BLaER1 treated with 17β-estradiol and CSF1 and Interleukin-3, amounts not matched to agents 10 nM and 100 nM (cell line): Measurements from ENCODE around the gene DGCR6.
"Not testable (repeated sequence)": the region's sequence is repeated elsewhere in the genome, so short reads cannot be mapped to it uniquely, and the experiment has no call there.

ENCODE experiments used
- H3K27ac ChIP-seq, 11 experiments: shearing (Covaris generic); formaldehyde crosslinking; 2 replicates each; pipeline ENCODE4 v1.8.1; 2022
- H3K27me3 ChIP-seq, 11 experiments: shearing (Covaris generic); formaldehyde crosslinking; 2 replicates each; pipeline ENCODE4 v1.8.1; 2022
- H3K36me3 ChIP-seq, 11 experiments: shearing (Covaris generic); formaldehyde crosslinking; 2 replicates each; pipeline ENCODE4 v1.8.1; 2022
- H3K4me1 ChIP-seq, 10 experiments: shearing (Covaris generic); formaldehyde crosslinking; 2 replicates each; pipeline ENCODE4 v1.8.1; 2022
- H3K4me2 ChIP-seq, 11 experiments: shearing (Covaris generic); formaldehyde crosslinking; 2 replicates each; pipeline ENCODE4 v1.8.1; 2022
- H3K4me3 ChIP-seq, 10 experiments: shearing (Covaris generic); formaldehyde crosslinking; 2 replicates each; pipeline ENCODE4 v1.8.1; 2022
- H3K9ac ChIP-seq, 11 experiments: shearing (Covaris generic); formaldehyde crosslinking; 2 replicates each; pipeline ENCODE4 v1.8.1; 2022
- H3K9me3 ChIP-seq, 11 experiments: shearing (Covaris generic); formaldehyde crosslinking; replicated peaks in 1 of 11; 2 replicates each; pipeline ENCODE4 v1.8.1; 2022
- H4K20me1 ChIP-seq, 11 experiments: shearing (Covaris generic); formaldehyde crosslinking; 2 replicates each; pipeline ENCODE4 v1.8.1; 2022
- Cebpa-rat ChIP-seq, 11 experiments: shearing (Covaris generic); IDR thresholded peaks; 2 replicates each; pipeline ENCODE4 v1.8.1; 2022

The DGCR6 gene

DNA sequence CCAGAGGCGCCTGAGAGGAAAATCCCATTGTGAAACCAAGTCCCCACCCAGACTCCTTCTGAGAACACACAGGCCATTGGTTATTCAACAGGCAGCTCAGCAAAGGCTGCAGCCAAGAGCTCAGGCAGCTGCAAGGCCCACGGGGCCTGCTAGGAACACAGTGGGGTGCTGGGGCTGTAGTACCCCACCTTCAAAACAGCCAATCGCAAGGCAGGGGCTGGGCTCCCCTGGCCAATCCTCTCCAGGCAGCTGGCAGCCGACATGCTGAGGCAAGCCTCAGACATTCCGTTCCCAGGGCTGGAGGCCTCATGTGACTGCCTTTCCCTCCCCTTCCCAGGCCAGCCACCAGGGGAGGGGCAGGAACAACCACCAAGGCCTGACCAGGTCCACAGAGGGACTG, 23.3 kb downstream of the DGCR6 start:
- no peaks in the 10 kb centered on the region for H4K20me1 ChIP-seq
- no peaks in the 10 kb centered on the region for H3K9me3 ChIP-seq
- H3K36me3 ChIP-seq: no peaks in the 10 kb centered on the region
- no peak for TF ChIP-seq Cebpa-rat (IDR thresholded peaks at IDR 0.05)
- H3K4me1 ChIP-seq: no peaks in the 10 kb centered on the region
- no peaks in the 10 kb centered on the region for H3K27me3 ChIP-seq
- H3K27ac ChIP-seq: no peak overlapping the region
- no peak overlapping the region for H3K4me2 ChIP-seq
- H3K4me3 ChIP-seq: no peak overlapping the region
- no peak overlapping the region for H3K9ac ChIP-seq

DNA sequence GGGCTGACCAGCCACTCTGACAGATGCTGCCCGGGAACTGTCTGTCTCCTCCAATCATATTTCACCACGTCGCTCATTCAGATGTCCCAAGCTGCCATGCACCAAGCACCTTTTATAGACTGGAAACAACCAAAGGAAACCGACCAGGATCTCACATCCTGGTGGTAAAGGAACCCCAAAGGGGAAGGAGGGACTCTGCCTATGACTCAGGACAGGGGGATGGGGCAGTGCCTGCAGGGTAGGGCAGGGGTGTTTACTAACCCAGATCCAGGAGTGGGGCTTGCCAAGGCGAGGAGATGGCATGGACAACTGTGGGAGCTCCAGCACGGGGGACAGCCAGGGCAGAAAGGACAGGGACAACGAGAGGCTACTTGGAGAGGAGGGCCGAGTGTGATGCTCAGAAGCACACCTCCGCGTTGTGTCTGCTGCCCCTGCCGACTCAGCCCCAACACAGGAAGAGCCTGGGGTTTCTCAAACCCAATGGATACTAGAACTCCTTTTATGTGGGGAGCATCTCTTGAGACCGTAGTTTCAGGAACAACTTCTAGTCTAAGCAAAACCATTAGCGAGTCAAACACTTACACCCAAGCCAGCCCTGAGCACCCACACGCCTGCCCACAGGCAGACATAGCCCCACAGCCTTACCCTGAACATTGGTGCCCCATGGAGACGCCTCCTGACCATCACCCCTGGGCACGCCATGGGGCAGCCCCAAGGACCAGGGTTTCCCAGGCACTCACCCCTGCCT, 26.0 kb downstream of the DGCR6 start:
- H3K9me3 ChIP-seq: no peaks in the 10 kb centered on the region
- no peak for TF ChIP-seq Cebpa-rat (IDR thresholded peaks at IDR 0.05)
- H3K36me3 ChIP-seq: no peaks in the 10 kb centered on the region
- no peak overlapping the region for H3K9ac ChIP-seq
- H3K4me3 ChIP-seq: no peak overlapping the region
- H3K4me2 ChIP-seq: no peak overlapping the region
- no peaks in the 10 kb centered on the region for H4K20me1 ChIP-seq
- H3K27me3 ChIP-seq: no peaks in the 10 kb centered on the region
- no peaks in the 10 kb centered on the region for H3K4me1 ChIP-seq
- H3K27ac ChIP-seq: no peak overlapping the region

DNA sequence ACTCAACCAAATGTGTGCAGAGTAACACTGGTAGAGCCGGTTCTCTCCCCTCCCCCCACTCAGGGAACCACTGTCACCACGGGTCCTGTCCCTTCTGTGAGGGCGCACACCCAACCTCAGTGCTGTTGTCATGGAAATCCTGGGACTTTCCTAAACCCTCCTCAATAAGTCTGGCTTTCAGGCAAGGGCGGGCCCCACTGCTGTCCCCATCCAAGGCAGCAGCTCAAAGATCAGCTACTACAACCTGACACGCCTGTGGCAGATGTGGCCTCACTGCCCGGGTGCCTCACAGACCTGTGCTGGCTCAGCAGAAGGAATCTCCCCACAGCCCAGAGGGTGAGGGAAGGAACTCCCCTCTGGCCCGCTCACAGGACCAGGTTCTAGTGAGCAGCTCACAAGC, 27.8 kb downstream of the DGCR6 start:
- TF ChIP-seq Cebpa-rat (IDR thresholded peaks at IDR 0.05): no peak
- no peaks in the 10 kb centered on the region for H3K36me3 ChIP-seq
- no peak overlapping the region for H3K4me3 ChIP-seq

DNA sequence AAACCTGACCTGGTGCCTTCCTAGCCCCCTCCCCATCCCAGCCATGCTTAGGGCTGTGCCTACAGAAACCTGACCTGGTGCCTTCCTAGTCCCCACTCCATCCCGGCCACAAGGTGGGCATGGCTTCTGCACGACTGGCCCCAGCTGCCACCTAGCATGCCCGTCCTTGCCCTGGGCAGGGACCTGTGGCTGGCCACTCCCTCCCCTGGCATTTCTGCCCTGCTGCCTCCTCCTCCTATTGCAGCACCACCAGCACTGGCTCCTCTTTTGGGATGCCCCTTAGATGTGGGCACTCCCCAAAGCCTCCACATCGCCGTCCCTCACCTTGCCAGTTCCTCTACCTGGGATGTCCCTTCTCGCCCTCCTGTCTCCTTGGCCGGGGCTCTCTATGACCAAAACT, 28.6 kb downstream of the DGCR6 start:
- H3K4me2 ChIP-seq, H4K20me1 ChIP-seq, H3K4me1 ChIP-seq, H3K36me3 ChIP-seq, H3K4me3 ChIP-seq, H3K27me3 ChIP-seq, H3K9me3 ChIP-seq, H3K9ac ChIP-seq, H3K27ac ChIP-seq: not testable (repeated sequence)

More for the DNA sequence above, 27.8 kb downstream of the DGCR6 start:
- H3K9me3 ChIP-seq: no peaks in the 10 kb centered on the region
- H3K4me1 ChIP-seq: no peaks in the 10 kb centered on the region
- H3K4me2 ChIP-seq: no peak overlapping the region
- H3K27ac ChIP-seq: no peak overlapping the region
- no peaks in the 10 kb centered on the region for H4K20me1 ChIP-seq
- no peaks in the 10 kb centered on the region for H3K27me3 ChIP-seq
- no peak overlapping the region for H3K9ac ChIP-seq

DNA sequence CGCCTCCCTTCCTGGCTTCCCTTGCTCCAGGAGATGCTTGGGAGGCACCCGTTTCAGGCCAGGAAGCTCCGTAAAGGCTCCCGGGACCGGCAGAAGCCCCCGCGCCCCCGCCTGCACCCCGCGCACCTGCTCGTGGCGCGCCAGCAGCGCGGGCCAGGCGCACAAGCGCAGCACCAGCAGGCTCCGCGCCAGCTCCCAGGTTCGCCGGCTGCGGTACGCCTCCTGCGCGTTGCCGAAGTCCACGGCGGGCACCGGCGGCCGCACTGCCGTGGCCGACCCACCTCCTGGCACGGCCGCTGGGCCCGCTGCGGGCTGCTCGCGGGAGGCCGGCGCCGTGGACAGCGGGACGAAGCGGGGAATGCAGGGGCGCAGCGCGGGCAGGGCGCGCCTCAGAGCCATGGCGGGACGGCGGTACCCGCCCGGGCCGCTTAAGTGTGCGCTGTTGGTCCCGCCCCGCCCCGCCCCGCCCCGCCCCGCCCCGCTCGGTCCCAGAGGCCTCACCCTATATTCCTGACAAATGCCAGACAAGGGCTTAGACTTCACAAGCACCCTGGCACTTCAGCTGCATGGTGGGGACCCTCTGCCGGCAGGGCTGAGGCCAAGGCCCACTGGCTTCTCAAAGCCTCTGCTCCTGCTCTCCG, 29.9 kb downstream of the DGCR6 start, which contains the start of gene PRODH:
TSS of gene PRODH (minus strand) at position 405 of the 641 bp plus-strand sequence. CDS start at position 399, 6 bp downstream.
- no peaks in the 10 kb centered on the region for H3K4me1 ChIP-seq
- H3K4me2 ChIP-seq: no peak within 1 kb of the TSS

DNA sequence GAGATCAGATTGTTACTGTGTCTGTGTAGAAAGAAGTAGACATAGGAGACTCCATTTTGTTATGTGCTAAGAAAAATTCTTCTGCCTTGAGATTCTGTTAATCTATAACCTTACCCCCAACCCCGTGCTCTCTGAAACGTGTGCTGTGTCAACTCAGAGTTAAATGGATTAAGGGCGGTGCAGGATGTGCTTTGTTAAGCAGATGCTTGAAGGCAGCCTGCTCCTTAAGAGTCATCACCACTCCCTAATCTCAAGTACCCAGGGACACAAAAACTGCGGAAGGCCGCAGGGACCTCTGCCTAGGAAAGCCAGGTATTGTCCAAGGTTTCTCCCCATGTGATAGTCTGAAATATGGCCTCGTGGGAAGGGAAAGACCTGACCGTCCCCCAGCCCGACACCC, 32.6 kb downstream of the DGCR6 start:
- H4K20me1 ChIP-seq, H3K4me2 ChIP-seq, H3K36me3 ChIP-seq, H3K9ac ChIP-seq, H3K4me1 ChIP-seq, H3K27me3 ChIP-seq, H3K9me3 ChIP-seq, H3K27ac ChIP-seq, H3K4me3 ChIP-seq: not testable (repeated sequence)

More for the DNA sequence above, 29.9 kb downstream of the DGCR6 start, which contains the start of gene PRODH:
- Histone ChIP-seq H3K27me3 (no peaks in the 10 kb centered on the region), H3K9ac (no peak within 1 kb of the TSS), H3K9me3 (no peaks in the 10 kb centered on the region), H3K4me3 (no peak within 1 kb of the TSS), H3K27ac (no peak within 1 kb of the TSS), H4K20me1 (no peaks in the 10 kb centered on the region), H3K36me3 (no peaks in the 10 kb centered on the region)
- TF ChIP-seq Cebpa-rat (IDR thresholded peaks at IDR 0.05): no peak

DNA sequence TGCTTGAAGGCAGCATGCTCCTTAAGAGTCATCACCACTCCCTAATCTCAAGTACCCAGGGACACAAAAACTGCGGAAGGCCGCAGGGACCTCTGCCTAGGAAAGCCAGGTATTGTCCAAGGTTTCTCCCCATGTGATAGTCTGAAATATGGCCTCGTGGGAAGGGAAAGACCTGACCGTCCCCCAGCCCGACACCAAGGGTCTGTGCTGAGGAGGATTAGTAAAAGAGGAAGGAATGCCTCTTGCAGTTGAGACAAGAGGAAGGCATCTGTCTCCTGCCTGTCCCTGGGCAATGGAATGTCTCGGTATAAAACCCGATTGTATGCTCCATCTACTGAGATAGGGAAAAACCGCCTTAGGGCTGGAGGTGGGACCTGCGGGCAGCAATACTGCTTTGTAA, 41.0 kb downstream of the DGCR6 start:
- not testable (repeated sequence) for H3K4me2 ChIP-seq, H4K20me1 ChIP-seq, H3K9me3 ChIP-seq, H3K27ac ChIP-seq, H3K9ac ChIP-seq, H3K27me3 ChIP-seq, H3K36me3 ChIP-seq, H3K4me1 ChIP-seq, H3K4me3 ChIP-seq

DNA sequence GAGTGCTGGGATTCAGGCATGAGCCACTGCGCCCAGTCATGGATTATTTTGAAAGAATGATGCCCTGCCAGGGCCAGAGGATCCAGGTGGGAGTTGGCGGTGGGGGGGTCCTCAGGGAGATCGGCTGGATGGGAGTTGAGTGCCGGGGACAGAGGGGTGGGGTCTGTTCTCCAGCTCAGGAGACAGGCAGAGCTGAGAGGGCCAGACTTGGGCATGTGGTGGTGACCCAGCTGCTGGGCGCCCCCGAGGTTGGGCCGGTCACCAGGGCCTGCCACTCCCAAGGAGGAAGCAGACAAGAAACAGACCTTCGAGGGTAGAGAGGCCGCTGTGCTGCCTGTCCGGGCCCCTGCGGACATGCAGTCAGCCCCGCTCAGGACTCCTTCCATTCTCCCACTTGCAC, 41.8 kb downstream of the DGCR6 start:
- Histone ChIP-seq H4K20me1 (no peaks in the 10 kb centered on the region), H3K27me3 (no peaks in the 10 kb centered on the region), H3K27ac (no peak overlapping the region), H3K4me1 (peaks cover 0 to 8% (median 0%) of the 10 kb centered on the region in 10 experiments; a peak in 5 of 20 replicates), H3K36me3 (no peaks in the 10 kb centered on the region), H3K9me3 (no peaks in the 10 kb centered on the region), H3K9ac (no peak overlapping the region), H3K4me3 (no peak overlapping the region), H3K4me2 (no peak overlapping the region)
- no peak for TF ChIP-seq Cebpa-rat (IDR thresholded peaks at IDR 0.05)

DNA sequence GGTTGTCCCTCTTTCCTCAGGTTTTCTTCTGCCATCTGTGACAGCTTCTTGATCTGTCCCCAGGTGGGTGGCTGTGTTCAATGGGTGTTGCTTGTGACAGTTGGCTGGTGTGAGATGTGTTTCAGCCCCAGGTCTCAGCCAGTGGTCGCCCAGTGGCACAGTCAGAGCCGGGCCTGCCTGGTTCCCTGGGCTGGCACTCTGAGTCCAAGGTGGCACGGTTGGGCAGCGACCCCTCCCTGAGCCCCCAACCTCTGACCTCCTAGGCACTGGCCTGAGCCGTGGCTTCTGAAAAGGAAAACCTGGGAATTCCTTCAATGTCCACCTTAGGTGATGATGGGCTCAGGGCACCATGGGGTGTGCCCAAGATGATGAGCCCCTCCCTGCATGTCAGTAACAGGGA, 44.0 kb downstream of the DGCR6 start:
- Histone ChIP-seq H4K20me1 (no peaks in the 10 kb centered on the region), H3K9me3 (no peaks in the 10 kb centered on the region), H3K4me1 (peaks cover 0 to 17% (median 6%) of the 10 kb centered on the region in 10 experiments; a peak in 12 of 20 replicates), H3K4me2 (no peak overlapping the region), H3K36me3 (no peaks in the 10 kb centered on the region), H3K4me3 (no peak overlapping the region), H3K27me3 (no peaks in the 10 kb centered on the region), H3K27ac (no peak overlapping the region), H3K9ac (no peak overlapping the region)
- no peak for TF ChIP-seq Cebpa-rat (IDR thresholded peaks at IDR 0.05)

DNA sequence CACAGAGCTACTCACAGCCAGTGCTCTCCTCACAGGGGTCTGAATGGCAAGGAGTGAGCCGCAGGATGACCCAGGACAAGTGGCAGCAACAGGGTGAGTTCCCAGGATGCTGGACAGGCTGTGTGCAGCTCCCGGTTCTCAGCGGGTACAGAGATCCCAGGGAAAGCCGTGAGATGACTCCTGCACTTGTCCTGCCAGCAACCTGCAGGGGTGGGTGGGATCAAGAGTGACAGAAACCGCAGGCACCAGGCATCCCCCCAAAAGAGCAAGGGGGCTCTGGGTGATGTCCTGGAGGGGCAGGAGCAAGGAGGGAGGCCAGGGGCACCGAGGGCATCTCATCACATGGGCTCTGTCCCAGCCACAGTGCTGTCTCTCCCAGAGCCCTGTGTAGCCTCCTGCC, 45.9 kb downstream of the DGCR6 start:
- no peak overlapping the region for H3K9ac ChIP-seq
- peaks cover 0 to 17% (median 6%) of the 10 kb centered on the region in 10 experiments; a peak in 12 of 20 replicates for H3K4me1 ChIP-seq
- no peaks in the 10 kb centered on the region for H3K36me3 ChIP-seq
- H3K4me3 ChIP-seq: no peak overlapping the region
- peak overlapping the region in 2 of 11 experiments; percentile 10 to 24; a peak in 3 of 22 replicates for H3K4me2 ChIP-seq
- H3K27me3 ChIP-seq: no peaks in the 10 kb centered on the region
- H3K9me3 ChIP-seq: no peaks in the 10 kb centered on the region
- H4K20me1 ChIP-seq: no peaks in the 10 kb centered on the region
- no peak overlapping the region for H3K27ac ChIP-seq
- no peak for TF ChIP-seq Cebpa-rat (IDR thresholded peaks at IDR 0.05)

DNA sequence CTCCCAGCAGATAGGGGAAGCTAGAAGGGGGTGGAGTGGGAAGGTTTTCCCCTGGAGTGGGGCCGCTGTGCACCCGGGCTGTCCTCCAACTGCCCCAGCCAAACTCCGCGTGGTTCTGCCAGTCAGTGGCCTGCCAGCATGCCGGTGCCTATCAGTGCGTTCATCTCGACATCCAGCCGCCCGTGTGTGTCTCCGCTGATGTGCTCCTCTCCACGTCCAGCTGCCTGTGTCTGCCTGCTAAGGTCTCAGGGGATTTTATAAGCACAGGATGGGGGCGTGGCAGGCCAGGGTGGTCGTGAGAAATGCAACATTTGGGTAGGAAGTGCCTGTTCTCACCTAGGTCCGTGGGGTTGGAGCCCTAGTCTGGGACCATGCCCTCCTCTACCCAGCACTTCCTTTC, 47.0 kb downstream of the DGCR6 start:
- not testable (repeated sequence) for H3K4me3 ChIP-seq, H4K20me1 ChIP-seq, H3K27ac ChIP-seq, H3K27me3 ChIP-seq, H3K36me3 ChIP-seq, H3K9ac ChIP-seq, H3K9me3 ChIP-seq
- Histone ChIP-seq H3K4me2 (peak overlapping the region in 10 of 11 experiments; percentile 29 to 62 (median 52); a peak in 14 of 22 replicates), H3K4me1 (peaks cover 0 to 17% (median 6%) of the 10 kb centered on the region in 10 experiments; a peak in 12 of 20 replicates)

DNA sequence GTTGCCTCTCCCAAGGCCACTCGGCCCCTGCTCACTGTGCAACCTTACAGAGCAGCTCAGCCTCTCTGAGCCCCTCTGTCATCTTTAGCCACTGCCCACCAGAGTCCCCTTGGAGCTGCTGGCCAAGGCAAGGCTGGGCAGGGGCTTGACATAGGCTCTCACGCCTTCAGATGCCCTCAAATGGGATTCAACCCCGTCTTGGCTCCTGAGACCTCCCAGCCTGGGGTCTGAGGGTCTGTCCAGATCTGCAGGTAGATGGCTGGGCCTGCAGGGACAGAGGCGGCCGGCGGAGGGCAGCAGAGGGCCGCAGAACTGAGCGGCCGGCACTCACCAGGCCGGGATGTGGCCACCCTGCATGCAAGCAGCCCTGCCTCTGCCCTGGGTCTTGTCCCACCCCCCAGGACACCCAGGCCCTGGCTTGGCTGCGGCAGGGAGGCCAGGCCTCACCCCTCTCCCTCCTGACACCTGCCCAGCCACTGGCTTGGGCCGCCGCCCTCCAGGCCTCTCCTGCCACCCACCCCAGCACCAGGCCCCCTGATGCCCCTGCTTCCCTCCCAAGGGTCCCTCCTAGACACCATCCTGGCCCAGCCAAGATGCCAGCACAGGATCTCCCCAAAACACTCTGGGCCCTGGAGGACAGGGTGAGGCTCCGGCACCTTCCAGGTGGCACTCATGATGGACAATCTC, 48.3 kb downstream of the DGCR6 start:
- H4K20me1 ChIP-seq, H3K27ac ChIP-seq, H3K27me3 ChIP-seq, H3K9me3 ChIP-seq, H3K36me3 ChIP-seq, H3K9ac ChIP-seq, H3K4me2 ChIP-seq, H3K4me3 ChIP-seq: not testable (repeated sequence)
- peaks cover 0 to 17% (median 6%) of the 10 kb centered on the region in 10 experiments; a peak in 12 of 20 replicates for H3K4me1 ChIP-seq
